ENCODE results near the gene OR4D6. TPM values are rescaled to one million over a fixed set of nuclear protein-coding genes. Genes with fewer than 3 reads are reported as not detected.

OR4D6 gene
- total RNA-seq, 2 donors from 2014 or later, result not detected

GRCh38 chr11:59423835-59424234 is 32.9 kb upstream of the OR4D6 start:
- no peak for DNase-seq
- intact Hi-C loops (cut with DNase I), result loop anchor here (10.0 kb wide), 1 partner anchor 139 kb away; no protein-coding TSS in a partner anchor
- no peak for TF ChIP-seq CTCF (IDR thresholded peaks at IDR 0.05)
- H3K36me3 ChIP-seq, result no peaks in the 10 kb centered on the region
- H3K9me3 ChIP-seq, result no peaks in the 10 kb centered on the region
- H3K4me1 ChIP-seq, result no peaks in the 10 kb centered on the region
- H3K4me3 ChIP-seq, result no peak overlapping the region
- no peak overlapping the region for H3K27ac ChIP-seq
- H3K9ac ChIP-seq (ENCODE audit: low read depth in 2 of 2, low read length in 2 of 2), result no peak overlapping the region
- no peaks in the 10 kb centered on the region for H3K27me3 ChIP-seq

GRCh38 chr11:59425131-59425530 is 31.6 kb upstream of the OR4D6 start:
- DNase-seq, result no peak
- H3K4me3 ChIP-seq, result no peak overlapping the region
- intact Hi-C loops (cut with DNase I), result loop anchor here (10.0 kb wide), 1 partner anchor 140 kb away; no protein-coding TSS in a partner anchor

GRCh38 chr11:59426361-59427067 is 30.2 kb upstream of the OR4D6 start, which contains the start of gene OR5A2:
Gene OR5A2, minus strand, starts transcription at chr11:59426413. Its CDS starts 3,460 bp downstream, at chr11:59422953.
- intact Hi-C loops (cut with DNase I), result loop anchor here (10.0 kb wide), 1 partner anchor 142 kb away; no protein-coding TSS in a partner anchor
- H3K27ac ChIP-seq, result no peak within 1 kb of the TSS

More at GRCh38 chr11:59425131-59425530, 31.6 kb upstream of the OR4D6 start:
- no peaks in the 10 kb centered on the region for H3K9me3 ChIP-seq
- TF ChIP-seq CTCF (IDR thresholded peaks at IDR 0.05), result no peak
- no peak overlapping the region for H3K9ac ChIP-seq (ENCODE audit: low read depth in 2 of 2, low read length in 2 of 2)
- H3K27ac ChIP-seq, result no peak overlapping the region
- H3K27me3 ChIP-seq, result no peaks in the 10 kb centered on the region
- H3K36me3 ChIP-seq, result no peaks in the 10 kb centered on the region
- no peaks in the 10 kb centered on the region for H3K4me1 ChIP-seq

GRCh38 chr11:59427068-59427382 is 29.7 kb upstream of the OR4D6 start:
- Histone ChIP-seq H3K27ac (no peak overlapping the region), H3K36me3 (no peaks in the 10 kb centered on the region), H3K9me3 (no peaks in the 10 kb centered on the region), H3K4me3 (no peak overlapping the region), H3K9ac (ENCODE audit: low read depth in 2 of 2, low read length in 2 of 2) (no peak overlapping the region), H3K27me3 (no peaks in the 10 kb centered on the region), H3K4me1 (no peaks in the 10 kb centered on the region)
- TF ChIP-seq CTCF (IDR thresholded peaks at IDR 0.05), result no peak
- intact Hi-C loops (cut with DNase I), result loop anchor here (10.0 kb wide), 1 partner anchor 142 kb away; no protein-coding TSS in a partner anchor
- DNase-seq, result no peak

More at GRCh38 chr11:59426361-59427067, 30.2 kb upstream of the OR4D6 start, which contains the start of gene OR5A2:
- Histone ChIP-seq H3K9me3 (no peaks in the 10 kb centered on the region), H3K27me3 (no peaks in the 10 kb centered on the region), H3K4me3 (no peak within 1 kb of the TSS), H3K9ac (ENCODE audit: low read depth in 2 of 2, low read length in 2 of 2) (no peak within 1 kb of the TSS), H3K4me1 (no peaks in the 10 kb centered on the region), H3K36me3 (no peaks in the 10 kb centered on the region)
- no peak for TF ChIP-seq CTCF (IDR thresholded peaks at IDR 0.05)
- no peak for DNase-seq

- no peaks in the 10 kb centered on the region for H3K4me1 ChIP-seq
- no peak overlapping the region for H3K9ac ChIP-seq (ENCODE audit: low read depth in 2 of 2, low read length in 2 of 2)
- intact Hi-C loops (cut with DNase I), result loop anchor here (5.0 to 10.0 kb wide), 2 partner anchors 145 to 223 kb away; no protein-coding TSS in a partner anchor
- no peaks in the 10 kb centered on the region for H3K36me3 ChIP-seq
- peak; percentile 73 for TF ChIP-seq CTCF (IDR thresholded peaks at IDR 0.05)
- no peak overlapping the region for H3K4me3 ChIP-seq
- peak; percentile 49 for DNase-seq
- no peaks in the 10 kb centered on the region for H3K27me3 ChIP-seq
- H3K9me3 ChIP-seq, result no peaks in the 10 kb centered on the region
- no peak overlapping the region for H3K27ac ChIP-seq
Observed at GRCh38 chr11:59429924-59430516, 26.7 kb upstream of the OR4D6 start.
